B cell (primary cell): ENCODE results near the gene SELENON. TPM values are rescaled to one million over a fixed set of nuclear protein-coding genes. Genes with fewer than 3 reads are reported as not detected.

Experiments used
- ATAC-seq: fragments of 200-7000 bp; cut with Tn5 transposase; one replicate; pipeline ENCODE4 v1.10.0; 2021; ENCODE audit warnings: low read depth, mild to moderate bottlenecking, moderate number of reproducible peaks, moderate library complexity
- CTCF ChIA-PET: fragments of 350-600 bp; sonication (Branson Sonifier 250); formaldehyde crosslinking; loops from one replicate; lab custom pipeline; 2021; ENCODE audit warnings: antibody characterized with exemption, inconsistent platforms; lab: Charles Lee
- POLR2A ChIA-PET: fragments of 350-600 bp; sonication (Branson Sonifier 250); formaldehyde crosslinking; loops from one replicate; lab custom pipeline; 2021; ENCODE audit warnings: antibody characterized with exemption; lab: Charles Lee
- DNase-seq: peaks from one replicate; pipeline ENCODE4 v3.0.0; 2013
- H2AFZ ChIP-seq: 2 replicates; pipeline ENCODE4 v1.6.1; 2012; ENCODE audit warnings: mild to moderate bottlenecking, low read depth, low read length; ENCODE audit not compliant: insufficient read depth, poor library complexity, severe bottlenecking
- H3K27ac ChIP-seq, 2 donors: 1 replicate in 1 of 2; 2 replicates in 1 of 2; pipeline ENCODE4 v1.5.1; 2012 to 2013; ENCODE audit warnings: low read length in 2 of 2, mild to moderate bottlenecking in 2 of 2, moderate library complexity in 1 of 2
- H3K27me3 ChIP-seq, 4 experiments: fragments of 200-600 bp in 1 of 4; sonication (generic) in 1 of 4; replicated peaks in 1 of 4; 1 replicate in 2 of 4; 2 replicates in 2 of 4; pipeline versions ENCODE4 v1.6.1 to v1.7.0; 2013 to 2016; ENCODE audit warnings: low read length in 3 of 4, mild to moderate bottlenecking in 2 of 4, mixed read lengths in 1 of 4, moderate library complexity in 1 of 4; ENCODE audit not compliant: insufficient read depth in 4 of 4, control insufficient read depth in 3 of 4; ENCODE audit errors: control extremely low read depth in 1 of 4
- H3K36me3 ChIP-seq, 2 experiments: replicated peaks in 1 of 2; 1 replicate in 1 of 2; 2 replicates in 1 of 2; pipeline versions ENCODE4 v1.6.1 to v1.7.1; 2013; ENCODE audit warnings: low read length in 1 of 2; ENCODE audit not compliant: insufficient read depth in 2 of 2, control insufficient read depth in 1 of 2; ENCODE audit errors: control extremely low read depth in 1 of 2, extremely low read depth in 1 of 2
- H3K4me1 ChIP-seq, 2 donors: fragments of 200-600 bp in 1 of 2; sonication (generic) in 1 of 2; 1 replicate in 1 of 2; 2 replicates in 1 of 2; pipeline versions ENCODE4 v1.5.1 to v1.6.1; 2013 to 2017; ENCODE audit warnings: low read length in 2 of 2; ENCODE audit not compliant: control insufficient read depth in 2 of 2, insufficient read depth in 2 of 2
- H3K4me2 ChIP-seq: replicated peaks from 2 replicates; pipeline ENCODE3; 2012; ENCODE audit warnings: mild to moderate bottlenecking, low read depth, low read length; ENCODE audit not compliant: poor library complexity, severe bottlenecking
- H3K4me3 ChIP-seq, 5 experiments: fragments of 200-600 bp in 1 of 5; sonication (generic) in 1 of 5; 1 replicate in 3 of 5; 2 replicates in 2 of 5; pipeline versions ENCODE4 v1.5.1 to v1.7.0; 2011 to 2016; ENCODE audit warnings: low read length in 4 of 5, mild to moderate bottlenecking in 4 of 5, low read depth in 2 of 5, control low read depth in 1 of 5, moderate library complexity in 1 of 5; ENCODE audit not compliant: insufficient read depth in 1 of 5; ENCODE audit errors: control extremely low read depth in 1 of 5, extremely low read depth in 1 of 5
- H3K79me2 ChIP-seq: fragments of 200-600 bp; sonication (generic); one replicate; pipeline ENCODE4 v1.6.0; 2016; ENCODE audit warnings: low read length; ENCODE audit not compliant: control insufficient read depth, insufficient read depth
- H3K9ac ChIP-seq: fragments of 200-600 bp; sonication (generic); 2 replicates; pipeline ENCODE4 v1.6.1; 2017; ENCODE audit warnings: mild to moderate bottlenecking, low read length, moderate library complexity
- H3K9me3 ChIP-seq, 3 donors: one replicate each; pipeline versions ENCODE4 v1.6.1 to v1.7.1; 2013; ENCODE audit warnings: low read length in 2 of 3; ENCODE audit not compliant: control insufficient read depth in 2 of 3, insufficient read depth in 1 of 3; ENCODE audit errors: control extremely low read depth in 1 of 3
- H4K20me1 ChIP-seq: 2 replicates; pipeline ENCODE4 v1.6.0; 2012; ENCODE audit warnings: mild to moderate bottlenecking, low read length; ENCODE audit not compliant: insufficient read depth, control insufficient read depth, poor library complexity, severe bottlenecking
- H3K27ac Mint-ChIP-seq: one replicate; pipeline ENCODE4 v1.8.0; 2021; ENCODE audit warnings: mixed read lengths
- H3K27me3 Mint-ChIP-seq: one replicate; pipeline ENCODE4 v1.8.0; 2021; ENCODE audit warnings: mixed read lengths
- H3K4me1 Mint-ChIP-seq: one replicate; pipeline ENCODE4 v1.8.0; 2021; ENCODE audit warnings: mixed read lengths
- H3K4me3 Mint-ChIP-seq: one replicate; pipeline ENCODE4 v1.8.0; 2021; ENCODE audit warnings: mixed read lengths
- H3K9me3 Mint-ChIP-seq: one replicate; pipeline ENCODE4 v1.8.0; 2022; ENCODE audit warnings: mixed read lengths; ENCODE audit not compliant: insufficient read depth
- CTCF ChIP-seq: fragments of 200-600 bp; IDR thresholded peaks from one replicate; pipeline ENCODE4 v1.8.0; 2022; ENCODE audit warnings: antibody characterized with exemption, mild to moderate bottlenecking
- EZH2 ChIP-seq: IDR thresholded peaks from 2 replicates; pipeline ENCODE4 v1.6.1; 2012; ENCODE audit warnings: borderline replicate concordance, low read depth, mild to moderate bottlenecking, moderate library complexity, low read length; ENCODE audit not compliant: insufficient read depth, poor library complexity, severe bottlenecking
- WGBS: methylation state at CpG from one replicate; pipeline ENCODE4 v1.1.5; 2013; ENCODE audit warnings: missing lambda C conversion rate; ENCODE audit not compliant: insufficient coverage; 5-methylcytosine and 5-hydroxymethylcytosine counted together
- intact Hi-C: fragments of 100-400 bp; cut with micrococcal nuclease; formaldehyde crosslinking; loops from one replicate; pipeline ENCODE4 v1.10.0; 2022
- polyA plus RNA-seq: library from polyadenylated mRNA; depleted of rRNA; stranded (reverse); fragments of >200 nt; gene quantifications from 2 replicates; pipeline ENCODE4 v1.2.3, GENCODE V29; 2012
- total RNA-seq, 2 donors: library from RNA; stranded (reverse); fragments of 120-200 nt in 1 of 2; gene quantifications; 1 replicate in 1 of 2; 2 replicates in 1 of 2; pipeline versions ENCODE4 v1.2.3 to v1.2.4, GENCODE V29; 2013 to 2022

Gene SELENON
- total and polyA plus RNA-seq, 2 donors (not counting 1 experiment from before 2014, with no cell fraction given) = 10.9 to 16.5 TPM

DNA sequence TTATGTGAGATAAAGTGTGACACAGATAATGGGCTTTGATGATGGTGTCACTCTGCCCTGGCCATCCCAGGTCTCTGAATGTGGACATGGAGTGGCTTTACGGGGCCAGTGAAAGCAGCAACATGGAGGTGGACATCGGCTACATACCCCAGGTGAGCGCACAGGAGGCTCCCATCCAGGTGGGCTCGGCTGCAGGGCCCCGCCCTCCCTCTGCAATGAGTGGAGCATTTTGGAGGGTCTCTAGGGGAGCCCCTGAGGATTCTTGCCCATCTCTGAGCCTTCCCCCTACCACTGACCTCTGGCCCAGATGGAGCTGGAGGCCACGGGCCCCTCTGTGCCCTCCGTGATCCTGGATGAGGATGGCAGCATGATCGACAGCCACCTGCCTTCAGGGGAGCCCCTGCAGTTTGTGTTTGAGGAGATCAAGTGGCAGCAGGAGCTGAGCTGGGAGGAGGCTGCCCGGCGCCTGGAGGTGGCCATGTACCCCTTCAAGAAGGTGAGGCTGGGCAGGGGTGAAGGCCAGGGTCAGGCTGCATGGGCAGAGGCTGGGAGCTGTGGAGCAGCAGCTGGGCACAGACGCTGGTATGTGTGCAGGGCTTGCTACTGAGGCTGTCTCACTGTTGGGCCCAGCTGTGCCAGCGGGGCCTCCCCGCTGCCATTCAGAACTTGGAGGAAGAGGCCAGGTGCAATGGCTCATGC is 11.5 kb downstream of the SELENON start:
- 92% methylated on average over 9 of the region's 13 CpGs for WGBS
- Histone ChIP-seq H3K4me3 (no peak overlapping the region), H4K20me1 (no peaks in the 10 kb centered on the region), H3K27me3 (no peaks in the 10 kb centered on the region), H3K4me1 (peaks cover 11 to 23% of the 10 kb centered on the region in 2 donors), H3K36me3 (peaks cover 0 to 3% of the 10 kb centered on the region in 2 experiments), H3K9ac (no peak overlapping the region), H3K4me2 (no peak overlapping the region), H3K27ac (no peak overlapping the region), H3K79me2 (no peaks in the 10 kb centered on the region), H2AFZ (no peak overlapping the region), H3K9me3 (no peaks in the 10 kb centered on the region)
- Mint-ChIP-seq H3K4me1 (peaks cover 17% of the 10 kb centered on the region), H3K27ac (no peak overlapping the region), H3K9me3 (no peaks in the 10 kb centered on the region), H3K27me3 (no peaks in the 10 kb centered on the region), H3K4me3 (no peak overlapping the region)
- DNase-seq (no peak), ATAC-seq (no peak)
- ChIA-PET CTCF (interaction anchor here (0.8 to 6.1 kb wide), 10 partner anchors 9 to 384 kb away, joined by 3 to 59 read pairs (median 6); partner anchors contain the start of gene MTFR1L), POLR2A (interaction anchor here (0.6 to 1.5 kb wide), 2 partner anchors 8 kb away, joined by 4 read pairs; partner anchors contain the start of gene MTFR1L)
- intact Hi-C loops = loop anchor here (5.0 to 10.0 kb wide), 2 partner anchors 409 to 567 kb away; partner anchors contain the start of gene RSRP1
- TF ChIP-seq EZH2 (no peak), CTCF (no peak)

GRCh38 chr1:25813071-25813733 is 13.2 kb downstream of the SELENON start:
- no peak overlapping the region for H3K27ac ChIP-seq
- H2AFZ ChIP-seq = no peak overlapping the region
- POLR2A ChIA-PET = no interaction called here
- CTCF ChIA-PET = interaction anchor here (5.4 to 6.1 kb wide), 2 partner anchors 205 to 309 kb away, joined by 34 to 59 read pairs; no protein-coding TSS in a partner anchor
- no peaks in the 10 kb centered on the region for H4K20me1 ChIP-seq
- TF ChIP-seq EZH2 (no peak), CTCF (no peak)
- Mint-ChIP-seq H3K4me1 (peaks cover 18% of the 10 kb centered on the region), H3K9me3 (no peaks in the 10 kb centered on the region), H3K27me3 (no peaks in the 10 kb centered on the region), H3K27ac (no peak overlapping the region), H3K4me3 (no peak overlapping the region)
- no peak overlapping the region for H3K4me2 ChIP-seq
- no peaks in the 10 kb centered on the region for H3K79me2 ChIP-seq
- H3K36me3 ChIP-seq = peaks cover 0 to 3% of the 10 kb centered on the region in 2 experiments
- H3K27me3 ChIP-seq = no peaks in the 10 kb centered on the region
- H3K4me1 ChIP-seq = peaks cover 11 to 23% of the 10 kb centered on the region in 2 donors
- no peaks in the 10 kb centered on the region for H3K9me3 ChIP-seq
- ATAC-seq = no peak
- intact Hi-C loops = loop anchor here (5.0 to 10.0 kb wide), 2 partner anchors 411 to 568 kb away; partner anchors contain the start of gene RSRP1
- WGBS = 82% methylated on average over 9 of the region's 11 CpGs
- no peak for DNase-seq
- no peak overlapping the region for H3K9ac ChIP-seq
- H3K4me3 ChIP-seq = no peak overlapping the region
